NCI-H2227 (cell line): Measurements from ENCODE around the gene OR2AT4.

Source experiments
- DNase-seq: peaks from one replicate; lab custom pipeline; 2025; ENCODE audit not compliant: unreplicated experiment; lab: John Stamatoyannopoulos, UW

OR2AT4 gene

DNA sequence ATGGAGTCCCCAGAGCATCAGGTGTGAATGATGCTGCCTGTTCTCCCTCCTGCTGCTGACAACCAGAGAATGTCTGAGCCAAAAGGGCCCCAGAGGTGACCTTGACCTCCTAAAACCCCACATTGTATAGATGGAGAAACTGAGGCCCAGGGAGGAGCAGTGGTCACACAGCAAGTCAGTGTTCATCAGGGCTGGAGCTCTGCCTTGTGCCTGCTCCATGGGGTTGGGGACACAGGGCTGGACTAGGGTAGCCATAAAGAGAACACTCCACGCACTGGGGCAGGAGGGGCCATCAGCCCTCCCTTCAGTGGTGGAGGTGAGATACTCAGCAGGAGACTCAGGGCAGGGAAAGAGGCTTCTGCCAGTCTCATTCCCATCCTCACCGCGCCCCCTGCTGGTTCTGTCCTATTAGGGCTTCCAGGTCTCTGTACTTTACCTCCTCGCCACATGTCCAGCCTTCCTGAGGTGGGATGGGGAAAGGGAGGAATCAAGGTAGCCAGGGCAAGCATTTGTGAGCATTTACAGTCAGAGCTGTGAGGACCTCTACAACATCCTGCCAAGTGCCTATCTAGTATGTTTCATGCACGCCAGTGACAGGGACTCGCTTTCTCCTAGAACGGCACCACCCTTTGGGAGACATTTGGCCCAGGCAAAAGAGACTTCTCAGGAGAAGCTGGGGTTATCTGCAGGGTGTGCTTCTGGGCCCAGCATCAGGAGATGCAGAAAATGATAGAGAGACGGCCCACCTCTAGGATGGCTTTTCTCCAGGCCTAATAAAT, 64.7 kb downstream of the OR2AT4 start:
- peak; percentile 49 for DNase-seq
